Lung (tissue), 12 donors: ENCODE data around the gene KRT73. TPM values are rescaled to one million over a fixed set of nuclear protein-coding genes. Genes with fewer than 3 reads are reported as not detected.

Source experiments
- ATAC-seq: fragments of 200-7000 bp; cut with Tn5 transposase; one replicate; pipeline ENCODE4 v1.9.1; 2020; ENCODE audit warnings: moderate number of reproducible peaks; ENCODE audit not compliant: insufficient read depth, low FRiP score
- DNase-seq, 3 donors: peaks; one replicate each; pipeline ENCODE4 v3.0.0-alpha.2; 2013 to 2017
- H3K27ac ChIP-seq, 2 donors: one replicate each; pipeline ENCODE4 v1.5.1; 2013; ENCODE audit warnings: mild to moderate bottlenecking in 2 of 2, moderate library complexity in 2 of 2, control low read depth in 1 of 2, inconsistent platforms in 1 of 2, low read depth in 1 of 2, low read length in 1 of 2
- H3K27me3 ChIP-seq, 3 donors: one replicate each; pipeline ENCODE4 v1.5.1; 2013; ENCODE audit warnings: low read length in 2 of 3; ENCODE audit not compliant: control insufficient read depth in 3 of 3, insufficient read depth in 3 of 3
- H3K36me3 ChIP-seq, 4 donors: one replicate each; pipeline ENCODE4 v1.5.1; 2013; ENCODE audit warnings: low read length in 4 of 4, mild to moderate bottlenecking in 1 of 4, moderate library complexity in 1 of 4; ENCODE audit not compliant: control insufficient read depth in 4 of 4, insufficient read depth in 4 of 4
- H3K4me1 ChIP-seq, 5 donors: one replicate each; pipeline ENCODE4 v1.5.1; 2013; ENCODE audit warnings: low read length in 5 of 5, mild to moderate bottlenecking in 2 of 5, moderate library complexity in 1 of 5; ENCODE audit not compliant: control insufficient read depth in 5 of 5, insufficient read depth in 5 of 5
- H3K4me3 ChIP-seq: one replicate; pipeline ENCODE4 v1.5.1; 2013; ENCODE audit warnings: mild to moderate bottlenecking, control low read depth, moderate library complexity
- H3K9ac ChIP-seq, 2 donors: one replicate each; pipeline ENCODE4 v1.5.1; 2013; ENCODE audit warnings: low read length in 2 of 2, control low read depth in 1 of 2; ENCODE audit not compliant: insufficient read depth in 1 of 2
- H3K9me3 ChIP-seq, 4 donors: one replicate each; pipeline ENCODE4 v1.5.1; 2013; ENCODE audit warnings: low read length in 3 of 4, mild to moderate bottlenecking in 1 of 4, moderate library complexity in 1 of 4; ENCODE audit not compliant: control insufficient read depth in 4 of 4, insufficient read depth in 3 of 4
- WGBS, 2 donors: extraction: QIAGEN DNeasy Blood & Tissue Kit; methylation state at CpG; one replicate each; pipeline ENCODE4 v1.1.7; 2013; 5-methylcytosine and 5-hydroxymethylcytosine counted together
- polyA plus RNA-seq, 2 donors: library from polyadenylated mRNA; stranded (reverse); fragments of 200-250 nt; gene quantifications; one replicate each; pipeline ENCODE4 v1.2.1, GENCODE V29; 2013
- total RNA-seq, 2 donors: library from RNA; depleted of rRNA in 1 of 2; stranded (reverse); fragments of >200 nt in 1 of 2; gene quantifications; one replicate each; pipeline ENCODE4 v1.2.1, GENCODE V29; 2014 to 2021
- TF ChIP-seq, protein P1 (sequence below): IDR thresholded peaks from 2 replicates; pipeline ENCODE4 v1.5.1; 2012; ENCODE audit warnings: mild to moderate bottlenecking; ENCODE audit errors: control extremely low read depth, extremely low read depth
- donor health status: control.
- donor health status: control.
- donor health status: Bipolar disorder and iron deficiency.
- donor health status: healthy.
- donor health status: DM: yes; HTN: yes; CAD: no.

Gene KRT73
- total and polyA plus RNA-seq, 4 donors: 0.07 TPM; not detected in 3

DNA sequence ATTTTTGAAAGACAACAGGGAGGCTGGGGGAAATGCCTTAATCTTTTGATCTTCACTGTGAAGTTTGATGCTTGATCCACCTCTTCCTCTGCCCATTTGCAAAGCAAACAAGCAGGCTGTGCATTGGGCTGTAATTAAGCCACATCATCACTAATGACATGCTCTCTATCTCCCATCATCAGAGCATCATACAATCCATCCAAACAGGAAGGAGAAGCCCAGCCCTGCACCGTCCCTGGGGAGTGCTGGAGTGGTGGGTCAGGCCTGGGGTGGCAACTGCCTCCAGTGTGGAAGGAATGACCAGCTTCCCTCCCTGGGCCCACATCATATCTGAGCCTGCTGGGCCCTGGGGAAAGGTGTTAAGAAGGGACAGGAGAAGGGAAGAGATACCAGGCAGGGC is 37.9 kb downstream of the KRT73 start:
- H3K36me3 ChIP-seq: no peaks in the 10 kb centered on the region
- TF ChIP-seq, protein P1, sequence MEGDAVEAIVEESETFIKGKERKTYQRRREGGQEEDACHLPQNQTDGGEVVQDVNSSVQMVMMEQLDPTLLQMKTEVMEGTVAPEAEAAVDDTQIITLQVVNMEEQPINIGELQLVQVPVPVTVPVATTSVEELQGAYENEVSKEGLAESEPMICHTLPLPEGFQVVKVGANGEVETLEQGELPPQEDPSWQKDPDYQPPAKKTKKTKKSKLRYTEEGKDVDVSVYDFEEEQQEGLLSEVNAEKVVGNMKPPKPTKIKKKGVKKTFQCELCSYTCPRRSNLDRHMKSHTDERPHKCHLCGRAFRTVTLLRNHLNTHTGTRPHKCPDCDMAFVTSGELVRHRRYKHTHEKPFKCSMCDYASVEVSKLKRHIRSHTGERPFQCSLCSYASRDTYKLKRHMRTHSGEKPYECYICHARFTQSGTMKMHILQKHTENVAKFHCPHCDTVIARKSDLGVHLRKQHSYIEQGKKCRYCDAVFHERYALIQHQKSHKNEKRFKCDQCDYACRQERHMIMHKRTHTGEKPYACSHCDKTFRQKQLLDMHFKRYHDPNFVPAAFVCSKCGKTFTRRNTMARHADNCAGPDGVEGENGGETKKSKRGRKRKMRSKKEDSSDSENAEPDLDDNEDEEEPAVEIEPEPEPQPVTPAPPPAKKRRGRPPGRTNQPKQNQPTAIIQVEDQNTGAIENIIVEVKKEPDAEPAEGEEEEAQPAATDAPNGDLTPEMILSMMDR: no peak
- ATAC-seq (no peak), DNase-seq (peak in 1 of 3 donors; percentile 1)
- no peak overlapping the region for H3K27ac ChIP-seq
- no peaks in the 10 kb centered on the region for H3K9me3 ChIP-seq
- WGBS, 2 donors: 62 to 68% methylated on average over 1 of the region's 1 CpG
- no peaks in the 10 kb centered on the region for H3K4me1 ChIP-seq
- H3K9ac ChIP-seq: no peak overlapping the region
- no peaks in the 10 kb centered on the region for H3K27me3 ChIP-seq
- no peak overlapping the region for H3K4me3 ChIP-seq

DNA sequence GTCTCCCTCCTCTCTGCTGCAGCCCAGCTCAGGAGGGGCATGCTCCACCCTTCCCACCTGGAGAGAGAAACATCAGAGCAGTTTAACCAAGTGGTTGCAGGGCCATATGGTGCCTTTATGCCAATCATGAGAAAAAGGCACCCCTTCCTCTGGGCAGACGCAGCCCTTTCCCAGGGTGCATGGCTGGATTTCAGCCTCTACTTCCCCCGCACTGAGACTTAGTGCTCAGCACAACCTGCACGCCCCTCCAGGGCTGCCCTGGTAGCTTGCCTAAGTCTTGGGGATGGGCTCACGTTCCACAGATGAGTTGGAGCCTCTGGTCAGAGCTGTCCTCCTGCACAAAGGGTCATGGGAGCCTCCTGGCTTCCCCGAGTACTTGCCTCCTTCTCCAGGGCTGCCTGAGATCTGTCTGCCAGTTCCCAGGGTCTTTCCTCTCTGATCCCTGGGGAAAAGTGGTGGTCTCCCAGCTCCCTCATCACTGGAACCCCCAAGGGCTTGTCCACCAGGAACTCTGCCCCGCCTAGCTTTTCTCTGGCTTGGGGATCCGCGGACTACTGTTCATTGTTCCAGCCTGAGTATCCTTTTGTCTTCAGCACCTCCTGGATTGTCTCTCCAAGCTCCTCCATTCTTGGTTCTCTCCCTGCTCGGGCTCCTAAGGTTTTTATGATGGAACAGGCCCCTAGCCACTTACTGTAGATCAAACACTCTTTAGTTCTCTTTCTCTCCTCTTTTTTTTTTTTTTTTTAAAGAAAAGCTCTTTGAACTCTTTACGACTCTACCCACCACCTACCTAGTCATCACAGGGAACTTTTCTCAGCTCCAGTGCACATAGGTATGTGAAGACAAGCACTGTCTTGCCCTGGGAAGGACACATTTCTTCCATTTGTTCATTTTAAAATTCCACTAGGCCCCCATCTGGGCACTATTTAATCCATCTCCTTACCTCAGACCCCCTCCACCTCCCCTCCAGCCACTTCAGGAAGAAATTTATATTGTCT is 38.6 kb downstream of the KRT73 start:
- no peaks in the 10 kb centered on the region for H3K9me3 ChIP-seq
- ATAC-seq: no peak
- H3K27me3 ChIP-seq: no peaks in the 10 kb centered on the region
- TF ChIP-seq, protein P1: no peak
- peak in 1 of 3 donors; percentile 5 for DNase-seq
- no peak overlapping the region for H3K27ac ChIP-seq
- no peaks in the 10 kb centered on the region for H3K36me3 ChIP-seq
- no peak overlapping the region for H3K9ac ChIP-seq
- H3K4me1 ChIP-seq: no peaks in the 10 kb centered on the region
- WGBS, 2 donors: 73 to 80% methylated on average over 10 of the region's 10 CpGs
- H3K4me3 ChIP-seq: no peak overlapping the region

DNA sequence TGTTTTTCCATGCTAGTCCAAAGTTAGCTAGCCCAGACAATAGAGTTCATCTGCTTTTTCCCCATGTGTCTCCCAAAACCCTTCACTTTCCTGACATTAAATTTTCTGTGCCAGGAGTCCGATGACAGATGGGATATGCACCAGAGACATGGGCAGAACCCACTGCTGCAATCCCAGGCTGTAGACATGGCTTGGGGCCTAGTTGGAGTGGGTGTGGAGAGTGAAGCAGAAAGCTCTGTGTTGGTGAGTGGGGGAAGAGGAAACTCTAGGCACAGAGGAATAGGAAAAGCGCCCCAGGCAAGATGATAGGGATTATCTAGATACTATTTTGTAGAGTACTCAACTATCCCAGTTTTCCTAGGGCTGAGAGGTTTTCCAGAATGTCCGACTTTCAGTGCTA is 39.9 kb downstream of the KRT73 start:
- Histone ChIP-seq H3K4me1 (no peaks in the 10 kb centered on the region), H3K36me3 (no peaks in the 10 kb centered on the region), H3K4me3 (no peak overlapping the region), H3K9ac (no peak overlapping the region), H3K9me3 (no peaks in the 10 kb centered on the region), H3K27ac (no peak overlapping the region), H3K27me3 (no peaks in the 10 kb centered on the region)
- TF ChIP-seq, protein P1: no peak
- no peak for ATAC-seq
- 88 to 89% methylated on average over 3 of the region's 3 CpGs for WGBS, 2 donors
- DNase-seq: peak in 1 of 3 donors; percentile 5
